Muscle layer of duodenum (tissue), 2 donors: ENCODE data around the gene ASB4.
"Not testable (repeated sequence)": the region's sequence is repeated elsewhere in the genome, so short reads cannot be mapped to it uniquely, and the experiment has no call there.

Experiments
- H3K27ac ChIP-seq: one replicate; pipeline ENCODE4 v1.7.0; 2013; ENCODE audit warnings: mild to moderate bottlenecking, low read length
- H3K27me3 ChIP-seq: one replicate; pipeline ENCODE4 v1.7.0; 2013; ENCODE audit warnings: low read depth, mild to moderate bottlenecking, control low read depth, low read length
- H3K36me3 ChIP-seq, 2 donors: one replicate each; pipeline ENCODE4 v1.7.0; 2013; ENCODE audit warnings: low read length in 2 of 2, control low read depth in 1 of 2, mild to moderate bottlenecking in 1 of 2; ENCODE audit not compliant: insufficient read depth in 2 of 2, control insufficient read depth in 1 of 2
- H3K4me1 ChIP-seq, 2 donors: one replicate each; pipeline ENCODE4 v1.7.0; 2013; ENCODE audit warnings: low read length in 2 of 2, mild to moderate bottlenecking in 2 of 2, control low read depth in 1 of 2, moderate library complexity in 1 of 2; ENCODE audit not compliant: insufficient read depth in 2 of 2, control insufficient read depth in 1 of 2
- H3K4me3 ChIP-seq, 2 donors: one replicate each; pipeline ENCODE4 v1.7.0; 2013; ENCODE audit warnings: low read length in 2 of 2, low read depth in 1 of 2, mild to moderate bottlenecking in 1 of 2
- H3K9me3 ChIP-seq, 2 donors: one replicate each; pipeline ENCODE4 v1.7.0; 2013; ENCODE audit warnings: low read length in 2 of 2, control low read depth in 1 of 2, mild to moderate bottlenecking in 1 of 2; ENCODE audit not compliant: control insufficient read depth in 1 of 2
- donor health status: healthy.

Gene ASB4

DNA sequence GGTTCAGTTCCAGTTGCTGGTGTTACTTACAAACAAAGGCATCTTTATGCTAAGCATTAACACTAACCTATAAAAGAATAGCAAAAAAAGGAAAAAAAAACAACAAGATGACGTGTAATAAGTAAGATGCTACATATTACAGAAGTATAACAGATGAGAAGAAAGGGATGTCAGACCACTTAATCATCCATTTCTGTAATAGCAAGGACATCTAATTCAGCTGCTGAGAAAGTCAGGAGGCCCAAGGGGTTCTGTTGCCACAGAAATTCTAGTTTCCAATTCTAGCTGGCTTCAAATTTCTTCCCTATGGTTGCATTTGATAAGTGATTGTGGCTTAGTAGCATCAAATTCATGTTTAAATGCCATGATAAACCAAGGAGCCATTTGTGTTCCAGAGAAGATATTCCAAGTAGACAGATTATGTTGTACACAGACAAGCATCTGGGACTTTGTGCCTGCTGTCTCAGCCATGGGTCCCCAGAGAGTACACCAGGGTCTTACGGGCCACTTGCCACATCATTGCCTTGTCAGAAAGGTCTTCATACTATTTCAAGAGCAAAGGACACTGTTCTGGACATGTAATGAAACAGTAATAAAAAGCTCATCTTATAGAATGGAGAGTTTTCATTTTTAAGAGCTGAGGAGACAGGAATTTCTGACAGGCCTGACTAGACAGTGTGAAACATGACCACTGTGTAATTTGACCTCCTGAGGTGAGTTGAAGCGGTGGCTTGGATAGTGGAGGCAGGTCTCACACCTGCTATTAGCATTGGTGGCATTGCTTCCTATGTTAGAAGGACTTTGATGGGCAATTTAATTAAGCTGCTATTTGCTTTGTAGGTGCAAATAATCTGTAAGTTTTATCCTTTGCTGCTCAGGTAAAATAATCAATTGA lies 4.2 kb upstream of the ASB4 start:
- Histone ChIP-seq H3K27me3 (no peaks in the 10 kb centered on the region), H3K27ac (no peak overlapping the region), H3K4me3 (no peak overlapping the region), H3K36me3 (no peaks in the 10 kb centered on the region), H3K4me1 (no peaks in the 10 kb centered on the region), H3K9me3 (no peaks in the 10 kb centered on the region)

DNA sequence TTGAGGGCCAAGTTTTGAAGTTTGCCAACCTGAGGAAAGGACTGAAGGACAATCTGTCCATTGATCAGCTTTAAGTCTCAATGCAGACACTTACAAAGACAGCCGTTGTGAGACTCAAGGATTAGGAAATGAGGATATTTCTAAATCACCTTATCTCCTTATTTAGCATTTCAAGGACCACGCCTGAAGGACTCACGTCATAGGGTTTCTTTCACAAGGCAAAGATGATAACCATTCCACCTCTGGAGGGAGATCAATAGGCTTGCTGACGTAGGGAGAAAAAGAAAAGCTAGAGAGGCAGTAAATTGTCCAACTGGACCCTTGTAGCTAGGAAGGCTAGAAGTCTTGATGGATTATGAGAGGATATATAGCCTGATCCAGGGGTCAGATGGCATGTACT lies 3.3 kb upstream of the ASB4 start:
- no peaks in the 10 kb centered on the region for H3K27me3 ChIP-seq
- no peaks in the 10 kb centered on the region for H3K9me3 ChIP-seq
- no peaks in the 10 kb centered on the region for H3K4me1 ChIP-seq
- H3K36me3 ChIP-seq, result no peaks in the 10 kb centered on the region
- H3K4me3 ChIP-seq, result no peak overlapping the region
- H3K27ac ChIP-seq, result no peak overlapping the region

- no peaks in the 10 kb centered on the region for H3K27me3 ChIP-seq
- no peak overlapping the region for H3K4me3 ChIP-seq
- no peaks in the 10 kb centered on the region for H3K4me1 ChIP-seq
- no peak overlapping the region for H3K27ac ChIP-seq
- H3K9me3 ChIP-seq, result no peaks in the 10 kb centered on the region
- no peaks in the 10 kb centered on the region for H3K36me3 ChIP-seq
These were observed 4.6 kb downstream of the ASB4 start for GRCh38 chr7:95490231-95490762.

GRCh38 chr7:95491201-95491600 lies 5.5 kb downstream of the ASB4 start:
- H3K27me3 ChIP-seq, result no peaks in the 10 kb centered on the region
- no peaks in the 10 kb centered on the region for H3K9me3 ChIP-seq
- H3K4me3 ChIP-seq, result no peak overlapping the region
- no peaks in the 10 kb centered on the region for H3K36me3 ChIP-seq
- no peaks in the 10 kb centered on the region for H3K4me1 ChIP-seq
- no peak overlapping the region for H3K27ac ChIP-seq

GRCh38 chr7:95491634-95492314 lies 6.0 kb downstream of the ASB4 start:
- no peaks in the 10 kb centered on the region for H3K4me1 ChIP-seq
- H3K36me3 ChIP-seq, result no peaks in the 10 kb centered on the region
- no peaks in the 10 kb centered on the region for H3K9me3 ChIP-seq
- no peaks in the 10 kb centered on the region for H3K27me3 ChIP-seq
- no peak overlapping the region for H3K4me3 ChIP-seq
- H3K27ac ChIP-seq, result no peak overlapping the region

GRCh38 chr7:95493247-95493646 lies 7.5 kb downstream of the ASB4 start:
- no peak overlapping the region for H3K27ac ChIP-seq
- H3K4me3 ChIP-seq, result no peak overlapping the region
- no peaks in the 10 kb centered on the region for H3K36me3 ChIP-seq
- H3K9me3 ChIP-seq, result no peaks in the 10 kb centered on the region
- H3K4me1 ChIP-seq, result no peaks in the 10 kb centered on the region
- no peaks in the 10 kb centered on the region for H3K27me3 ChIP-seq

DNA sequence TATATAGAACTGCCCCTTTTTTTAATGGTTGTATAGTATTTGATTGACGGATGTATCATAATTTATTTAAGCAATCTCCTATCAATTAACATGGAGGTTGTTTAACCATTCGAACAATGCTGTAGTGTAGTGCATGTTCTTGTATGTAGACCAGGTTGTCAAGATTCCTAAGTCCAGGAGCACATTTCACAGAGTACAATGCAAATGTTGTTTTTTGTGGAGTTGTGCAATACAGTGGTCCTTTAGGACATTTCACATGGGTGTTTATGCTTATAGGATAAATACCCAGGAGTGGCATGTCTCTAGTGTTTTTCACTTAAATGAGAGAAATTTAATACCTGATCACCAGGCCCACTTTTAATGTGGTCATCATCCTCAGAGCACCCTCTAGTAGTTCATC lies 8.1 kb downstream of the ASB4 start:
- no peak overlapping the region for H3K27ac ChIP-seq
- H3K9me3 ChIP-seq, result no peaks in the 10 kb centered on the region
- H3K36me3 ChIP-seq, result no peaks in the 10 kb centered on the region
- H3K27me3 ChIP-seq, result no peaks in the 10 kb centered on the region
- no peaks in the 10 kb centered on the region for H3K4me1 ChIP-seq
- no peak overlapping the region for H3K4me3 ChIP-seq

DNA sequence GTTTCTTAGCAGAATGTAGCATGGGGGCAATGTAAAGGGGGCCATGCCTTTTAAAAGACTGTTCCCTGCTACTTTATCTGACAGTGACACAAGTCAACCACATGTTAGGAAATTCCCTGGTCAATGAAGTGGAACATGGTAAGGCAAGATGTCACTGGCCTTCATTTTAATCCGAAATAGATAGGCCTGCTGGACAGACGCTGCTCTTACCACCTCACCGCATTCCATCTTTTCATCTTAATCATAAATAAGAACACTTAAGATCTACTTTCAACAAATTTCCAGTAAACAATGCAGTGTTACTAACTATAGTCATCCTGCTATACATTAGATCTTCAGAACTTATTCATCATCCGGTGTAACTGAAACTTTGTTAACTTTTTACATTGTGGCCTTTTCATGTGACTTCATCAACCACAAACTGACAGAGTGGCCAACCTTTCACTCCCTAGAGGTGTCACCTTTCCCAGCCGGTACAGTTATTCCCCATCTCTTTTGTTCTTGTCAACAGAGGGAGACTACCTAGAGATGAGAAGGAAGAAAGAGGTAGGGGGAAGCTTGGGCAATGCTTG lies 15.6 kb downstream of the ASB4 start:
- no peaks in the 10 kb centered on the region for H3K27me3 ChIP-seq
- H3K9me3 ChIP-seq, result no peaks in the 10 kb centered on the region
- no peak overlapping the region for H3K27ac ChIP-seq
- no peaks in the 10 kb centered on the region for H3K4me1 ChIP-seq
- no peak overlapping the region for H3K4me3 ChIP-seq
- H3K36me3 ChIP-seq, result no peaks in the 10 kb centered on the region

GRCh38 chr7:95502403-95502802 lies 16.7 kb downstream of the ASB4 start:
- H3K4me3 ChIP-seq, result no peak overlapping the region
- no peak overlapping the region for H3K27ac ChIP-seq
- no peaks in the 10 kb centered on the region for H3K4me1 ChIP-seq
- no peaks in the 10 kb centered on the region for H3K9me3 ChIP-seq
- no peaks in the 10 kb centered on the region for H3K27me3 ChIP-seq
- no peaks in the 10 kb centered on the region for H3K36me3 ChIP-seq

GRCh38 chr7:95503271-95504131 lies 17.8 kb downstream of the ASB4 start:
- Histone ChIP-seq H3K4me1 (no peaks in the 10 kb centered on the region), H3K27me3 (no peaks in the 10 kb centered on the region), H3K36me3 (no peaks in the 10 kb centered on the region), H3K9me3 (no peaks in the 10 kb centered on the region), H3K27ac (no peak overlapping the region), H3K4me3 (no peak overlapping the region)

DNA sequence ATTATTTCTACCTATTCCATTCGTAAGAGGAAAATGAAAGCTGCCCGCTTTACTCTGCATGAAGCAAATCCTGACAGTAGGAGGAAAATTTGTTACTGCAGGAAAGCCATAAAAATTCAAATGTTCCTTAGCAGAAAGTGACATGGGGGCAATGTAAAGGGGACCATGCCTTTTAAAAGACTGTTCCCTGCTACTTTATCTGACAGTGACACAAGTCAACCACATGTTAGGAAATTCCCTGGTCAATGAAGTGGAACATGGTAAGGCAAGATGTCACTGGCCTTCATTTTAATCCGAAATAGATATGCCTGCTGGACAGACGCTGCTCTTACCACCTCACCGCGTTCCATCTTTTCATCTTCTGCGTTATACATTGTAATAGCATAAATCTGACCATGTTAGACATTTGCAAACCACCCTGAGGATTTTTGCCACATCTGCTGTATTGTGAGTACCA lies 18.4 kb downstream of the ASB4 start:
- not testable (repeated sequence) for H3K27me3 ChIP-seq, H3K36me3 ChIP-seq, H3K27ac ChIP-seq, H3K4me1 ChIP-seq, H3K4me3 ChIP-seq, H3K9me3 ChIP-seq
